Panc1 (cell line): ENCODE results near the gene TXLNA. TPM values are rescaled to one million over a fixed set of nuclear protein-coding genes. Genes with fewer than 3 reads are reported as not detected.

ENCODE experiments used
- ATAC-seq: fragments of 200-7000 bp; cut with Tn5 transposase; 2 replicates; pipeline ENCODE4 v1.9.1; 2020; ENCODE audit warnings: mild to moderate bottlenecking, moderate library complexity
- BruUV-seq: library from RNA; stranded (reverse); fragments of 400-500 nt; replicated peaks from 2 replicates; lab custom pipeline; 2021; lab: Mats Ljungman, UMichigan
- CTCF ChIA-PET: fragments of 300-600 bp; sonication (Branson Sonifier 250); formaldehyde crosslinking; loops from one replicate; lab custom pipeline; 2022; ENCODE audit warnings: antibody characterized with exemption; lab: Charles Lee
- POLR2A ChIA-PET: fragments of 300-600 bp; sonication (Branson Sonifier 250); formaldehyde crosslinking; loops from one replicate; lab custom pipeline; 2022; ENCODE audit warnings: antibody characterized with exemption; lab: Charles Lee
- DNase-seq: peaks from one replicate; pipeline ENCODE4 v3.0.0-alpha.2; 2010; ENCODE audit warnings: low read depth, low spot score
- H3K27ac ChIP-seq: 2 replicates; pipeline ENCODE4 v1.5.1; 2011; ENCODE audit warnings: mild to moderate bottlenecking, low read length, inconsistent platforms
- H3K27me3 ChIP-seq: fragments of 200-500 bp; sonication (Bioruptor generic); 2 replicates; pipeline ENCODE4 v1.6.0; 2014; ENCODE audit warnings: low read length, inconsistent platforms; ENCODE audit not compliant: control insufficient read depth, insufficient read depth
- H3K36me3 ChIP-seq: fragments of 200-500 bp; sonication (Bioruptor generic); 2 replicates; pipeline ENCODE4 v1.5.1; 2014; ENCODE audit warnings: inconsistent platforms, mild to moderate bottlenecking, low read length, moderate library complexity; ENCODE audit not compliant: control insufficient read depth, insufficient read depth
- H3K4me1 ChIP-seq: 2 replicates; pipeline ENCODE4 v1.5.1; 2011; ENCODE audit warnings: inconsistent platforms, mild to moderate bottlenecking, low read length, moderate library complexity; ENCODE audit not compliant: control insufficient read depth, insufficient read depth
- H3K4me3 ChIP-seq, 2 experiments: 2 replicates each; pipeline ENCODE4 v1.5.1; 2011 to 2012; ENCODE audit warnings: low read depth in 2 of 2, low read length in 2 of 2, mild to moderate bottlenecking in 2 of 2, inconsistent platforms in 1 of 2, moderate library complexity in 1 of 2
- H3K9me3 ChIP-seq: fragments of 200-500 bp; sonication (Bioruptor generic); 2 replicates; pipeline ENCODE4 v1.5.1; 2014; ENCODE audit warnings: low read depth, mild to moderate bottlenecking, inconsistent platforms, low read length, moderate library complexity; ENCODE audit not compliant: control insufficient read depth, insufficient read depth
- POLR2AphosphoS5 ChIP-seq: IDR thresholded peaks from 2 replicates; pipeline ENCODE4 v1.6.1; 2012; ENCODE audit warnings: mild to moderate bottlenecking, low read depth, low read length, moderate library complexity
- SIN3A ChIP-seq: IDR thresholded peaks from 2 replicates; pipeline ENCODE4 v1.6.1; 2012; ENCODE audit warnings: low read depth, mild to moderate bottlenecking, low read length, moderate library complexity, borderline replicate concordance; ENCODE audit not compliant: insufficient read depth
- TCF7L2 ChIP-seq: IDR thresholded peaks from 2 replicates; pipeline ENCODE4 v1.6.1; 2011; ENCODE audit warnings: mild to moderate bottlenecking, low read depth, low read length, inconsistent platforms
- in situ Hi-C: cut with HindIII; loops from 2 replicates; pipeline ENCODE4 v1.10.0; 2016; ENCODE audit warnings: low sequenced_read_pairs, low pct_unique_long_range_greater_than_20kb
- intact Hi-C: fragments of 100-400 bp; cut with micrococcal nuclease; formaldehyde crosslinking; loops from one replicate; pipeline ENCODE4 v1.10.0; 2022; ENCODE audit not compliant: unreplicated experiment
- total RNA-seq: library from RNA; stranded (reverse); gene quantifications from one replicate; pipeline ENCODE4 v1.2.1, GENCODE V29; 2021; ENCODE audit not compliant: unreplicated experiment
- TF ChIP-seq, protein P1 (sequence below), 2 experiments: IDR thresholded peaks; 2 replicates each; pipeline ENCODE4 v1.6.1; 2011 to 2012; ENCODE audit warnings: low read depth in 2 of 2, control low read depth in 1 of 2, low read length in 1 of 2, mild to moderate bottlenecking in 1 of 2, moderate library complexity in 1 of 2; ENCODE audit not compliant: insufficient read depth in 1 of 2
- TF ChIP-seq, protein P2 (sequence below): fragments of 450-650 bp; IDR thresholded peaks from 2 replicates; pipeline ENCODE4 v1.5.1; 2017; ENCODE audit warnings: mild to moderate bottlenecking

The TXLNA gene
- total RNA-seq, 1 experiment from 2014 or later: 115 TPM

DNA sequence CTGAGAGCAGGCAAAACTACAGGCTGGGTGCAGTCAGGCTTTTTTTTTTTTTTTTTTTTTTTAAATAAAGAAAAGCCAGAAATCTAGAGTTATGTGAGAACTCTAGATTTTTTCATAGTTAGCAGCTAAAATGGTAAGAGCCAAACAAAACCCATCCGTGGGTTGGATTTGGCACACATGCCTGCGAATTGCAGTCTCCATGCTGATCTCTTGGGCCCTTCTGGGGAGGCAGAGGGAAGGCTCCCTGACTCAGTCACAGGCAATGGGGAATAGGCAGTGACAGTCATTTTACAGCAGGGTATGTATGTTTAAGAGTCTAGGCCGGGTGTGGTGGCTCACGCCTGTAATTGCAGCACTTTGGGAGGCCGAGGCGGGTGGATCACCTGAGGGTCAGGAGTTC is 2.6 kb downstream of the TXLNA start:
- no peaks in the 10 kb centered on the region for H3K27me3 ChIP-seq
- no TSS peak for BruUV-seq
- H3K4me1 ChIP-seq: peaks cover 33% of the 10 kb centered on the region
- H3K9me3 ChIP-seq: no peaks in the 10 kb centered on the region
- intact Hi-C loops (no loop called here), in situ Hi-C loops (no loop called here)
- H3K4me3 ChIP-seq: peak overlapping the region; percentile 77 to 93; a peak in 3 of 4 replicates
- POLR2A ChIA-PET: interaction anchor here (0.6 kb wide), 2 partner anchors 30 to 197 kb away, joined by 3 to 18 read pairs; no protein-coding TSS in a partner anchor
- peak overlapping the region; percentile 90 for H3K27ac ChIP-seq
- CTCF ChIA-PET: no interaction called here
- H3K36me3 ChIP-seq: peaks cover 10% of the 10 kb centered on the region
- TF ChIP-seq, protein P1, sequence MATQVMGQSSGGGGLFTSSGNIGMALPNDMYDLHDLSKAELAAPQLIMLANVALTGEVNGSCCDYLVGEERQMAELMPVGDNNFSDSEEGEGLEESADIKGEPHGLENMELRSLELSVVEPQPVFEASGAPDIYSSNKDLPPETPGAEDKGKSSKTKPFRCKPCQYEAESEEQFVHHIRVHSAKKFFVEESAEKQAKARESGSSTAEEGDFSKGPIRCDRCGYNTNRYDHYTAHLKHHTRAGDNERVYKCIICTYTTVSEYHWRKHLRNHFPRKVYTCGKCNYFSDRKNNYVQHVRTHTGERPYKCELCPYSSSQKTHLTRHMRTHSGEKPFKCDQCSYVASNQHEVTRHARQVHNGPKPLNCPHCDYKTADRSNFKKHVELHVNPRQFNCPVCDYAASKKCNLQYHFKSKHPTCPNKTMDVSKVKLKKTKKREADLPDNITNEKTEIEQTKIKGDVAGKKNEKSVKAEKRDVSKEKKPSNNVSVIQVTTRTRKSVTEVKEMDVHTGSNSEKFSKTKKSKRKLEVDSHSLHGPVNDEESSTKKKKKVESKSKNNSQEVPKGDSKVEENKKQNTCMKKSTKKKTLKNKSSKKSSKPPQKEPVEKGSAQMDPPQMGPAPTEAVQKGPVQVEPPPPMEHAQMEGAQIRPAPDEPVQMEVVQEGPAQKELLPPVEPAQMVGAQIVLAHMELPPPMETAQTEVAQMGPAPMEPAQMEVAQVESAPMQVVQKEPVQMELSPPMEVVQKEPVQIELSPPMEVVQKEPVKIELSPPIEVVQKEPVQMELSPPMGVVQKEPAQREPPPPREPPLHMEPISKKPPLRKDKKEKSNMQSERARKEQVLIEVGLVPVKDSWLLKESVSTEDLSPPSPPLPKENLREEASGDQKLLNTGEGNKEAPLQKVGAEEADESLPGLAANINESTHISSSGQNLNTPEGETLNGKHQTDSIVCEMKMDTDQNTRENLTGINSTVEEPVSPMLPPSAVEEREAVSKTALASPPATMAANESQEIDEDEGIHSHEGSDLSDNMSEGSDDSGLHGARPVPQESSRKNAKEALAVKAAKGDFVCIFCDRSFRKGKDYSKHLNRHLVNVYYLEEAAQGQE (IDR thresholded peaks at IDR 0.05; ENCODE audit: insufficient read depth in 1 of 2, low read depth in 2 of 2, low read length in 1 of 2): no peak
- TF ChIP-seq TCF7L2 (no peak), SIN3A (no peak), POLR2AphosphoS5 (no peak)
- TF ChIP-seq, protein P2, sequence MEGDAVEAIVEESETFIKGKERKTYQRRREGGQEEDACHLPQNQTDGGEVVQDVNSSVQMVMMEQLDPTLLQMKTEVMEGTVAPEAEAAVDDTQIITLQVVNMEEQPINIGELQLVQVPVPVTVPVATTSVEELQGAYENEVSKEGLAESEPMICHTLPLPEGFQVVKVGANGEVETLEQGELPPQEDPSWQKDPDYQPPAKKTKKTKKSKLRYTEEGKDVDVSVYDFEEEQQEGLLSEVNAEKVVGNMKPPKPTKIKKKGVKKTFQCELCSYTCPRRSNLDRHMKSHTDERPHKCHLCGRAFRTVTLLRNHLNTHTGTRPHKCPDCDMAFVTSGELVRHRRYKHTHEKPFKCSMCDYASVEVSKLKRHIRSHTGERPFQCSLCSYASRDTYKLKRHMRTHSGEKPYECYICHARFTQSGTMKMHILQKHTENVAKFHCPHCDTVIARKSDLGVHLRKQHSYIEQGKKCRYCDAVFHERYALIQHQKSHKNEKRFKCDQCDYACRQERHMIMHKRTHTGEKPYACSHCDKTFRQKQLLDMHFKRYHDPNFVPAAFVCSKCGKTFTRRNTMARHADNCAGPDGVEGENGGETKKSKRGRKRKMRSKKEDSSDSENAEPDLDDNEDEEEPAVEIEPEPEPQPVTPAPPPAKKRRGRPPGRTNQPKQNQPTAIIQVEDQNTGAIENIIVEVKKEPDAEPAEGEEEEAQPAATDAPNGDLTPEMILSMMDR: no peak
- no peak for ATAC-seq
- DNase-seq: no peak

DNA sequence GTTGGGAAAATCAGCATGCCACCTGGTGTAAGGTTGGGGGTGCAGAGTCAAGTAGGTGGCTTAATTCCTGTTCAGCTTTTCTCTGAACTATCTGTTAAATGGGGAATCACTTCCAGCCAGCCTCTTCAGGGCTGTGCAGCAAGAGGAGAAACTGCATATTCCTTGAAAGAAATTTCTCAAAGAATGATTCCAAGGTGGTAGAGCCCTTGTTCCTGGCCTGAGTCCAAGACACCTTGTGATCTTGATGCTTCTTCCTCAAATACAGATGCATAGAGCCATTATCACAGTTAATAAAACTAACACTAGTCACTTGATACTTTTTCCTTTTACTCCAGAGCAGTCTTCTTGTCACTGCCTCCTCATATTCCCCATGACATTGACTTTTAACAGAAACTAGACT is 5.2 kb downstream of the TXLNA start:
- no peak for ATAC-seq
- no peaks in the 10 kb centered on the region for H3K9me3 ChIP-seq
- CTCF ChIA-PET: no interaction called here
- peaks cover 19% of the 10 kb centered on the region for H3K4me1 ChIP-seq
- no peak for DNase-seq
- POLR2A ChIA-PET: no interaction called here
- TF ChIP-seq POLR2AphosphoS5 (no peak), TCF7L2 (no peak), SIN3A (no peak)
- TF ChIP-seq, protein P2: no peak
- TF ChIP-seq, protein P1 (IDR thresholded peaks at IDR 0.05; ENCODE audit: insufficient read depth in 1 of 2, low read depth in 2 of 2, low read length in 1 of 2): no peak
- H3K27ac ChIP-seq: no peak overlapping the region
- peaks cover 26% of the 10 kb centered on the region for H3K36me3 ChIP-seq
- in situ Hi-C loops (no loop called here), intact Hi-C loops (no loop called here)
- no peaks in the 10 kb centered on the region for H3K27me3 ChIP-seq
- BruUV-seq: no TSS peak
- no peak overlapping the region for H3K4me3 ChIP-seq
